Breast epithelium (tissue), 4 donors: Measurements from ENCODE around the gene SMCO2. TPM values are rescaled to one million over a fixed set of nuclear protein-coding genes. Genes with fewer than 3 reads are reported as not detected.

Source experiments
- DNase-seq, 2 donors: peaks; one replicate each; pipeline ENCODE4 v3.0.0-alpha.2; 2019; ENCODE audit warnings: low spot score in 2 of 2
- H3K27ac ChIP-seq, 2 donors: fragments of 200-600 bp; sonication (generic) in 1 of 2; one replicate each; pipeline ENCODE4 v1.5.1; 2016 to 2019; ENCODE audit warnings: mild to moderate bottlenecking in 1 of 2
- H3K27me3 ChIP-seq, 2 donors: fragments of 200-600 bp; sonication (generic) in 1 of 2; one replicate each; pipeline versions ENCODE4 v1.5.1 to v1.6.0; 2017 to 2019; ENCODE audit warnings: control low read depth in 1 of 2, mild to moderate bottlenecking in 1 of 2
- H3K36me3 ChIP-seq: fragments of 200-600 bp; one replicate; pipeline ENCODE4 v1.5.1; 2019
- H3K4me1 ChIP-seq, 2 donors: fragments of 200-600 bp; sonication (generic); one replicate each; pipeline ENCODE4 v1.5.1; 2016 to 2019; ENCODE audit warnings: control low read depth in 1 of 2
- H3K4me3 ChIP-seq, 3 donors: fragments of 200-600 bp; sonication (generic); 1 replicate in 2 of 3; 2 replicates in 1 of 3; pipeline ENCODE4 v1.5.1; 2016 to 2019; ENCODE audit warnings: mild to moderate bottlenecking in 3 of 3, moderate library complexity in 2 of 3
- H3K9me3 ChIP-seq, 2 donors: fragments of 200-600 bp; sonication (generic) in 1 of 2; one replicate each; pipeline ENCODE4 v1.5.1; 2016 to 2019; ENCODE audit warnings: control low read depth in 1 of 2
- CTCF ChIP-seq, 3 donors: fragments of 450-650 bp; IDR thresholded peaks; one replicate each; pipeline ENCODE4 v1.5.1; 2016 to 2017; ENCODE audit warnings: antibody characterized with exemption in 3 of 3, mild to moderate bottlenecking in 3 of 3, moderate library complexity in 3 of 3
- POLR2A ChIP-seq: fragments of 450-650 bp; IDR thresholded peaks from one replicate; pipeline ENCODE4 v1.6.1; 2016; ENCODE audit warnings: antibody characterized with exemption, mild to moderate bottlenecking, moderate library complexity
- POLR2AphosphoS5 ChIP-seq, 3 donors: sonication (generic); formaldehyde crosslinking; IDR thresholded peaks; one replicate each; pipeline ENCODE4 v1.6.1; 2017; ENCODE audit warnings: antibody characterized with exemption in 3 of 3
- intact Hi-C: fragments of 100-400 bp; cut with DNase I; formaldehyde crosslinking; loops from one replicate; pipeline ENCODE4 v1.15.1; 2023; ENCODE audit warnings: low total_unique reads
- total RNA-seq, 3 donors: library from RNA; depleted of rRNA; stranded (reverse); fragments of >200 nt; gene quantifications; one replicate each; pipeline ENCODE4 v1.1.0, GENCODE V29; 2016

The SMCO2 gene
- total RNA-seq, 3 donors from 2014 or later, result not detected

- intact Hi-C loops, result no loop called here
- H3K4me3 ChIP-seq, result no peak overlapping the region
- H3K4me1 ChIP-seq, result no peaks in the 10 kb centered on the region
- H3K36me3 ChIP-seq, result no peaks in the 10 kb centered on the region
- DNase-seq, result no peak
- no peaks in the 10 kb centered on the region for H3K9me3 ChIP-seq
- H3K27ac ChIP-seq, result peak overlapping the region in 1 of 2 donors; percentile 16
- no peak for TF ChIP-seq POLR2A
- TF ChIP-seq CTCF (IDR thresholded peaks at IDR 0.05), result no peak
- TF ChIP-seq POLR2AphosphoS5 (IDR thresholded peaks at IDR 0.05), result no peak
- no peaks in the 10 kb centered on the region for H3K27me3 ChIP-seq
Measured at GRCh38 chr12:27534765-27535161, 88.2 kb downstream of the SMCO2 start.

GRCh38 chr12:27535318-27535717 lies 88.8 kb downstream of the SMCO2 start:
- intact Hi-C loops, result no loop called here
- H3K9me3 ChIP-seq, result no peaks in the 10 kb centered on the region
- no peaks in the 10 kb centered on the region for H3K27me3 ChIP-seq
- no peak overlapping the region for H3K4me3 ChIP-seq
- H3K4me1 ChIP-seq, result no peaks in the 10 kb centered on the region
- H3K27ac ChIP-seq, result no peak overlapping the region
- no peak for DNase-seq
- TF ChIP-seq POLR2AphosphoS5 (IDR thresholded peaks at IDR 0.05), result no peak
- H3K36me3 ChIP-seq, result no peaks in the 10 kb centered on the region

- H3K4me3 ChIP-seq, result no peak overlapping the region
- TF ChIP-seq CTCF (IDR thresholded peaks at IDR 0.05), result no peak
- no peak for TF ChIP-seq POLR2A
- TF ChIP-seq POLR2AphosphoS5 (IDR thresholded peaks at IDR 0.05), result no peak
Measured at GRCh38 chr12:27537855-27538675, 91.5 kb downstream of the SMCO2 start.

GRCh38 chr12:27539191-27539631 lies 92.7 kb downstream of the SMCO2 start:
- no peaks in the 10 kb centered on the region for H3K9me3 ChIP-seq
- H3K4me3 ChIP-seq, result no peak overlapping the region
- intact Hi-C loops, result no loop called here
- no peaks in the 10 kb centered on the region for H3K27me3 ChIP-seq
- DNase-seq, result no peak
- no peaks in the 10 kb centered on the region for H3K36me3 ChIP-seq
- no peaks in the 10 kb centered on the region for H3K4me1 ChIP-seq
- H3K27ac ChIP-seq, result peak overlapping the region; percentile 3 to 4
- TF ChIP-seq POLR2A, result no peak
- no peak for TF ChIP-seq CTCF (IDR thresholded peaks at IDR 0.05)
- no peak for TF ChIP-seq POLR2AphosphoS5 (IDR thresholded peaks at IDR 0.05)

More at GRCh38 chr12:27537855-27538675, 91.5 kb downstream of the SMCO2 start:
- no peaks in the 10 kb centered on the region for H3K36me3 ChIP-seq
- DNase-seq, result no peak
- no peaks in the 10 kb centered on the region for H3K27me3 ChIP-seq
- intact Hi-C loops, result no loop called here
- no peaks in the 10 kb centered on the region for H3K4me1 ChIP-seq
- no peaks in the 10 kb centered on the region for H3K9me3 ChIP-seq
- H3K27ac ChIP-seq, result peak overlapping the region; percentile 49 to 52

GRCh38 chr12:27541031-27541719 lies 94.6 kb downstream of the SMCO2 start:
- Histone ChIP-seq H3K4me3 (no peak overlapping the region), H3K9me3 (no peaks in the 10 kb centered on the region), H3K4me1 (no peaks in the 10 kb centered on the region), H3K27ac (no peak overlapping the region), H3K27me3 (no peaks in the 10 kb centered on the region), H3K36me3 (no peaks in the 10 kb centered on the region)
- TF ChIP-seq CTCF (IDR thresholded peaks at IDR 0.05) (no peak), POLR2AphosphoS5 (IDR thresholded peaks at IDR 0.05) (no peak), POLR2A (no peak)
- intact Hi-C loops, result no loop called here
- DNase-seq, result no peak
